Fibroblast of skin of scalp (primary cell): ENCODE results near the gene TAF11L10. TPM values are rescaled to one million over a fixed set of nuclear protein-coding genes. Genes with fewer than 3 reads are reported as not detected.
"Not testable (repeated sequence)": the region's sequence is repeated elsewhere in the genome, so short reads cannot be mapped to it uniquely, and the experiment has no call there.

Experiments
- DNase-seq: peaks from one replicate; pipeline ENCODE4 v3.0.0-alpha.2; 2013
- polyA plus RNA-seq, 2 experiments: library from polyadenylated mRNA; unstranded; fragments of 120-200 nt; gene quantifications; one replicate each; pipeline ENCODE4 v1.2.1, GENCODE V29; 2013; ENCODE audit not compliant: insufficient read length in 2 of 2

TAF11L10 gene
- polyA plus RNA-seq (2013, experiment 1 of 2; ENCODE audit: insufficient read length): not detected
- polyA plus RNA-seq (2013, experiment 2 of 2; ENCODE audit: insufficient read length): not detected

DNA sequence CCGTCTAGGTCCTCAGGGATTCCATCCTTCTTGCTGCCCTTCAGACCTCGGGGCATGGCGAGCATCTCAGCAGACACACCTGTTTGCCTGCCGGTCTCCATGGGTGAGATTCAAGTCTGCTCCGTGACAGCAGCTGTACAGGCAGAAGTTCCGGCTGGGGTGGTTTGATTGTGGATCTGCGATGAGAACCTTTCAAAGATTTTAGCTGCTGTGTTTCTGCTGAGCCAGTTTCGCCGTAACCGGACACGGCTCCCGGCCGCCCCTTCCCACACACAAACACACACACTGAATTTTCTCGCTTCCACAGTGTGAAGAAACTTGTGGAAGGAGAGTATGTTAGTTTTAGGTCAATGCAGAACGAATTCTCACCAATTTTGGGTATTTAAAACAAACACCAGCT is at the start of gene TAF11L10:
TAF11L10 (minus strand) TSS at position 101 of the 400 bp plus-strand sequence.
- DNase-seq: not testable (repeated sequence)

GRCh38 chr5:17634160-17634559 is 36.5 kb upstream of the TAF11L10 start, which contains the start of gene TAF11L14:
Gene TAF11L14, plus strand, starts transcription at chr5:17634460.
- no peak for DNase-seq

DNA sequence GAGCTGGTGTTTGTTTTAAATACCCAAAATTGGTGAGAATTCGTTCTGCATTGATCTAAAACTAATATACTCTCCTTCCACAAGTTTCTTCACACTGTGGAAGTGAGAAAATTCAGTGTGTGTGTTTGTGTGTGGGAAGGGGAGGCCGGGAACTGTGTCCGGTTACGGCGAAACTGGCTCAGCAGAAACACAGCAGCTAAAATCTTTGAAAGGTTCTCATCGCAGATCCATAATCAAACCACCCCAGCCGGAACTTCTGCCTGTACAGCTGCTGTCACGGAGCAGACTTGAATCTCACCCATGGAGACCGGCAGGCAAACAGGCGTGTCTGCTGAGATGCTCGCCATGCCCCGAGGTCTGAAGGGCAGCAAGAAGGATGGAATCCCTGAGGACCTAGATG is 34.2 kb upstream of the TAF11L10 start, which contains the start of gene TAF11L13:
TAF11L13 (plus strand) TSS at position 301 of the 400 bp plus-strand sequence.
- not testable (repeated sequence) for DNase-seq

DNA sequence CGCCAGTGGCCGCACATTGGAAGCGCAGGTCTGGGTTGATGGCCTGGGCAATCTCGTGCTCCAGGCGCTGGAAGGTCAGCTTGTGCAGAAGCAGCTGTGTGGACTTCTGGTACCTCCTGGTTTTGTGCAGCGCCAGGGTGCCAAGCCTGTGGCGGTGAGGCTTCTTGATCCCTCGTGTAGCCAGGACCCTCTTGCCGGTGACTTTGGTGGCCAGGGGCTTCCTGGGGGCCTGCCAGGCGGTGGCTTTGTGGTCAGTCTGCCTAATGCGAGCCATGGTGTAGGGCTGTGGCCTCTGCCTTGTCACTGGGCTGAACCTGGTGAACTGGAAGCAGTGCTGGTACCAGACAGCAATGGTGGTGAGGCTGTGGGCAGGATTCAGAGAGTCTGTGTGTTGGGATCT is 28.1 kb upstream of the TAF11L10 start:
- DNase-seq: no peak

GRCh38 chr5:17620627-17621026 is 23.0 kb upstream of the TAF11L10 start:
- DNase-seq: no peak

- DNase-seq: no peak
Observed at GRCh38 chr5:17619354-17619753, 21.7 kb upstream of the TAF11L10 start.

DNA sequence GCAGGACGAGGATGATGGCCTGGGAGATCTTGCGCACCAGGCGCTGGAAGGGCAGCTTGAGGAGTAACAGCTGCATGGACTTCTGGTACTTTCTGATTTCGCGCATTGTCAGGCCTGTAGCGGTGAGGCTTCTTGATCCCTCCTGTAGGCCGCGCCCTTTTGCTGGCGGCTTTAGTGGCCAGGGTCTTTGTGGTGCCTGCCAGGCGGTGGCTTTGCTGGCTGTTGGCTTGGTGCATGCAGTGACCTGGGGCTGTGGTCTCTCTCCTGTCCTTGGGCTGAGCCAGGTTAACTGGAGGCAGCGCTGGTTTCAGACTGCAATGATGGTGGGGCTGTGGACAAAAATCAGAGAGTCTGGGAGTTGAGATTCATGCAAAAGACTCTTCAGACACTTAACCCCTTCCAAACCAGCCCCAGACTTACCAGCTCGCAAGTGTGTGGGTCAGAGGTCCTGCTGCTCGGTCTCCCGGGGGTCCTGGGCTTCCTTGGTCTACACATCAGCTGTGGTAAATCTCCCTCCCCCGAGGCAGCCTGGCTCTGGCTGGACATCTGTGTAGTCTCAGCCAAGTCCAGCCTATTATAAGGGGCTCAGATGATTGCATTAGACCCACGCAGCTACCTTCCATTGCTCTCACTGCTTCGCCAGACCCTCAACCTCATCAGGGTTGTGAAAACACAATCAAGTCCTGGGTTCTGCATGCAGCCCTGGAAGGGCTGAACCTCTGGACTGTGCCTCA is 17.4 kb upstream of the TAF11L10 start:
- DNase-seq: no peak

DNA sequence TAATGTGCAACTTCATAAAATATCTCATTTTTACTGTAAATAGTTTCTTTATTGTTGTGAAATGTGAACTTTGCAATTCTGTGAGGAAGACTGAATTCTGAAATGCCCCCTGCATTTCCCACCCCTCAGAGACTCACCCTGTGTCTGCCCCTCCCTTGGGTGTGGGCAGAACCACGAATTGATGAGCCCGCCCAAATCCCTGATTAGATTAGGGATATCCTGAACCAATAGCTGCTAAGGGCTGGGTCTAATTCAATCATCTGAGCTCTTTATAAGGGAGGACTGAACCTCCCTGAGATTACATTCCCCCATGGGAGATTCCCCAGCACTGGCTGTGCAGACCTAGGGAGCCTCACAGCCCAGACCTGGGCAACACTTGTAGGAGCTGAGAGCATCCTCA is 12.5 kb upstream of the TAF11L10 start, which contains the start of gene TAF11L12:
TAF11L12 (plus strand) TSS at position 301 of the 400 bp plus-strand sequence.
- DNase-seq: not testable (repeated sequence)

DNA sequence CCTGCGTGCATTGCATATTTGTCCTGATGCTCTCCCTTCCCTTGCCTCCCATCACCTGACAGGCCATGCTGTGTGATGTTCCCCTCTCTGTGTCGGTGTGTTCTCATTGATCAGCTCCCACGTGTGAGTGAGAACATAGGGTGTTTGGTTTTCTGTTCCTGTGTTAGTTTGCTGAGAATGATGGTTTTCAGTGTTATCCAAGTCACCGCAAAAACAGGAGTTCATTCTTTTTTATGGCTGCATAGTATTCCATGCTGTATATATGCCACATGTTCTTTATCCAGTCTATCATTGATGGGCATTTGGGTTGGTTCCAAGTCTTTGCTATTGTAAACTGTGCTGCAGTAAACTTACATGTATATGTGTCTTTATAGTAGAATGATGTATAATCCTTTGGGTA is 9.8 kb upstream of the TAF11L10 start:
- DNase-seq: not testable (repeated sequence)

DNA sequence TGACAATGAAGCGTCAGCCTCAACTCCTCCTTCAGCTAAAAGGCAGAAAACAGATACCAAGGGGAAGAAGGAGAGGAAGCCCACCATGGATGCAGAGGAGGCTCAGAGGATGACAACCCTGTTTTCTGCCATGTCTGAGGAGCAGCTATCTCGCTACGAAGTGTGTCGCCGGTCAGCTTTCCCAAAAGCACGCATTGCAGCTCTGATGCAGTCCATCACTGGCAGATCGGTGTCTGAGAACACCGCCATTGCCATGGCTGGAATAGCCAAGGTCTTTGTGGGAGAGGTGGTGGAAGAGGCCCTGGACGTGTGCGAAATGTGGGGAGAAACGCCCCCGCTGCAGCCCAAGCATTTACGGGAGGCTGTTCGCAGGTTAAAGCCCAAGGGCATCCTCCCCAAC is 7.3 kb upstream of the TAF11L10 start:
- DNase-seq: no peak

GRCh38 chr5:17603880-17604279 is 6.3 kb upstream of the TAF11L10 start, which contains the start of gene TAF11L11:
Gene TAF11L11, plus strand, starts transcription at chr5:17604183.
- not testable (repeated sequence) for DNase-seq

GRCh38 chr5:17594255-17594654 is 3.4 kb downstream of the TAF11L10 start, which contains the start of gene TAF11L9:
Gene TAF11L9, minus strand, starts transcription at chr5:17594394.
- DNase-seq: not testable (repeated sequence)

DNA sequence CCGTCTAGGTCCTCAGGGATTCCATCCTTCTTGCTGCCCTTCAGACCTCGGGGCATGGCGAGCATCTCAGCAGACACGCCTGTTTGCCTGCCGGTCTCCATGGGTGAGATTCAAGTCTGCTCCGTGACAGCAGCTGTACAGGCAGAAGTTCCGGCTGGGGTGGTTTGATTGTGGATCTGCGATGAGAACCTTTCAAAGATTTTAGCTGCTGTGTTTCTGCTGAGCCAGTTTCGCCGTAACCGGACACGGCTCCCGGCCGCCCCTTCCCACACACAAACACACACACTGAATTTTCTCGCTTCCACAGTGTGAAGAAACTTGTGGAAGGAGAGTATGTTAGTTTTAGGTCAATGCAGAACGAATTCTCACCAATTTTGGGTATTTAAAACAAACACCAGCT is 6.8 kb downstream of the TAF11L10 start, which contains the start of gene TAF11L8:
TAF11L8 (minus strand) TSS at position 101 of the 400 bp plus-strand sequence.
- not testable (repeated sequence) for DNase-seq

GRCh38 chr5:17585658-17586057 is 12.0 kb downstream of the TAF11L10 start, which contains the start of gene TAF11L7:
Gene TAF11L7, minus strand, starts transcription at chr5:17585758.
- not testable (repeated sequence) for DNase-seq
